ENCODE measurements around the gene FBXO28.

FBXO28 gene

DNA sequence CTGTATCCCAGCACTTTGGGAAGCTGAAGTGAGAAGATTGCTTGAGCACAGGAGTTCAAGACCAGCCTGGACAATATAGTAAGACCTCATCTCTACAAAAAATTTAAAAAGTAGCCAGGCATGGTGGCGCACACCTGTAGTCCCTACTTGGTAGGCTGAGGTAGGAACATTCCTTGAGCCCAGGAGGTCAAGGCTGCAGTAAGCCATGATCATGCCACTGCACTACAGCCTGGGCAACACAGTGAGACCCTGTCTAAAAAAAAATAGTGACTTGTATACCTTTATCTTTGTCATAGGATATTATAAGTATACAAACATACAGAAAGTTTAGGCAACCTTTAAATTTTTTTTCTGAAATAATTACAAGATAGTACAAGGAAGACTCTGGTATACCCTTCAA, 3.9 kb upstream of the FBXO28 start:
- H3K4me3 ChIP-seq (ENCODE audit: low read depth, low read length): no peak overlapping the region
- DNase-seq (ENCODE audit: low read depth): no peak
- TF ChIP-seq, protein P1, sequence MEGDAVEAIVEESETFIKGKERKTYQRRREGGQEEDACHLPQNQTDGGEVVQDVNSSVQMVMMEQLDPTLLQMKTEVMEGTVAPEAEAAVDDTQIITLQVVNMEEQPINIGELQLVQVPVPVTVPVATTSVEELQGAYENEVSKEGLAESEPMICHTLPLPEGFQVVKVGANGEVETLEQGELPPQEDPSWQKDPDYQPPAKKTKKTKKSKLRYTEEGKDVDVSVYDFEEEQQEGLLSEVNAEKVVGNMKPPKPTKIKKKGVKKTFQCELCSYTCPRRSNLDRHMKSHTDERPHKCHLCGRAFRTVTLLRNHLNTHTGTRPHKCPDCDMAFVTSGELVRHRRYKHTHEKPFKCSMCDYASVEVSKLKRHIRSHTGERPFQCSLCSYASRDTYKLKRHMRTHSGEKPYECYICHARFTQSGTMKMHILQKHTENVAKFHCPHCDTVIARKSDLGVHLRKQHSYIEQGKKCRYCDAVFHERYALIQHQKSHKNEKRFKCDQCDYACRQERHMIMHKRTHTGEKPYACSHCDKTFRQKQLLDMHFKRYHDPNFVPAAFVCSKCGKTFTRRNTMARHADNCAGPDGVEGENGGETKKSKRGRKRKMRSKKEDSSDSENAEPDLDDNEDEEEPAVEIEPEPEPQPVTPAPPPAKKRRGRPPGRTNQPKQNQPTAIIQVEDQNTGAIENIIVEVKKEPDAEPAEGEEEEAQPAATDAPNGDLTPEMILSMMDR (conservative IDR thresholded peaks at IDR 0.05; ENCODE audit: low read depth, low read length): no peak

DNA sequence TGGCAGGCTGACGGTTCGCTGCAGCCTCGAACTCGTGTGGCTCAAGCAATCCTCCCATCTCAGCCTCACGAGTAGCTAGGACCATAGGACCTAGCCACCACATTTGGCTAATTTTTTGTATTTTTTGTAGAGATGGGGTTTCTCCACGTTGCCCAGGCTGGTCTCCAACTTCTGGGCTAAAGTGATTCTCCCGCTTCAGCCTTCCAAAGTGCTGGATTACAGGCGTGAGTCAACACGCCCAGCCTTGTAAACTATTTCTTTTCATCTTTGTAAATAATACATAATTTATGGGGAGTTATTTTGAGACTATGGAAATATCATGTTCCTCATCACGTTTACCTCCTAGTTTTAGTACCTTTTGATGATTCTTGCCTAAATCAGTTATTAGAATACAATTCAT, 906 bp upstream of the FBXO28 start:
- no peak for DNase-seq (ENCODE audit: low read depth)
- H3K4me3 ChIP-seq (ENCODE audit: low read depth, low read length): no peak overlapping the region
- TF ChIP-seq, protein P1 (conservative IDR thresholded peaks at IDR 0.05; ENCODE audit: low read depth, low read length): no peak

DNA sequence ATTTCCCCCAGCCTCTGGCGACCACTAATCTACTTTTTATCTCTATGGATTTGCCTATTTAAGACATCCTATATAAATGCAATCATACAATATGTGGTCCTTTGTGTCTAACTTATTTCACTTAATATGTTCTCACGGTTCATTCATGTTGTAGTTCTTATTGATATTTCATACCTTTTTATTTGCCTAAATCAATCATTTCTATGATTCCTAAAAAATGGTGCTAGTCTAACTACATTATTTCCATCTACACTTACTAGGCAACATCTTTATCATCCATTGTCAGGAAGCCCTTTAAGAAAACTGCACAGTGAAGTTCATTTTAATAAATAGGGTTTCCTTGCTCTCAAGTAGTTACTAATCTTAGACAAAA, 380 bp upstream of the FBXO28 start:
- TF ChIP-seq, protein P1 (conservative IDR thresholded peaks at IDR 0.05; ENCODE audit: low read depth, low read length): no peak
- peak overlapping the region; percentile 96 for H3K4me3 ChIP-seq (ENCODE audit: low read depth, low read length)
- DNase-seq (ENCODE audit: low read depth): no peak

DNA sequence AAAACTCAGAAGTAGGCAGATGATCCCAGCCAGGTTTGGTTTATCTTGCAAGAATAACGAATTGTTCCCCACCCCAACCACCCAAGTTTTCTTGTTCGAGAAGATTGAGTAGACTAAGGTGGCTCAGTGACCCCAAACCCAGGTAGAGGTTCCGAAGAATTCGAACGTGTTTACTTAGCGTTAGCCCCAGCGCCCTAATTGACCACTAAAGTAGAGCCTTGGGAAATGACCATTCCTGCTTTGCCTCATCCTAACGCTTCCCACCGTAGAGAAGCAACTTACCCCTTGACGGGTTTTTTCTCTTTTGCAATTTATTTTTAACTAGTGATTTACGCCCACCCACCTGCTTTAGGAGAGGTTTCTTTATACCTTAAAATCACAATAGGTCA, 870 bp downstream of the FBXO28 start:
- peak; percentile 14 for DNase-seq (ENCODE audit: low read depth)
- TF ChIP-seq, protein P1 (conservative IDR thresholded peaks at IDR 0.05; ENCODE audit: low read depth, low read length): no peak
- H3K4me3 ChIP-seq (ENCODE audit: low read depth, low read length): peak overlapping the region; percentile 96

DNA sequence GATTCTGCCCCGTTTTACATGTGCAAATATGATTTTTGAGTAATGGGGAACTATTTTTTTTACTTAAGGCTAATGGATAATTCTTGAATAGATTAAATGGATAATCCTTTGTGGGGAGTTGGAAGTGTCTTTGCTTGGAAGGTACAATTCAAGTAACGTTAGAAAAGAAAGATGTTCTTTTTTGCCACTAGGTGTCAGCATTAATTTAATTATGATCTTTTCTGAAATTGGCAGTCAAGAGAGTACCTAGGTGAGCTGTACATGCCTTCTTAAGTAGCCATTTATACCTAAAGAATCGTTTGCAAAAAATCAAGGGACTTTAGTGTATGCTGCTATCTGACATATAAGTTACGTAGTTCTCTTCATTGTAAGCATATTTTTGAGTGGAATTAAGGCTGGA, 2.2 kb downstream of the FBXO28 start:
- peak; percentile 74 for DNase-seq (ENCODE audit: low read depth)

DNA sequence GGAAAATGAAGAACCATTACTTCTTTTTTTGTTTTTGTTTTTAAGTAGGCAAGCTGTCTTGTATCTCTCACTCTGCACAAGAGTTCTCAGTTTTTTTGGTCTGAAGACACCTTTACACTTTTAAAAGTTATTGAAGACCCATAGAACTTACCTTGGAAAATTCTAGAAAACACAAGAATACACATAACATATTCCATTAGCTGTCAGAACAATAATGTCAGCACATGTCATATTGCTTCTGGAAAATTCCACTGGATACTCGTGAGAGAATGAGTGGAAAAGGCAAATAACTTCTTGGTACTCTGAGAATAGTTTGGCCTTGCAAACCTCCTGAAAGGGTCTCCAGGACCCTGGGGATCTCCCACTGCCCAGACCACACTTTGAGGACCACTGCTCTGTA, 4.8 kb downstream of the FBXO28 start:
- TF ChIP-seq, protein P1 (conservative IDR thresholded peaks at IDR 0.05; ENCODE audit: low read depth, low read length): no peak
- DNase-seq (ENCODE audit: low read depth): no peak
- no peak overlapping the region for H3K4me3 ChIP-seq (ENCODE audit: low read depth, low read length)

More for the DNA sequence above, 2.2 kb downstream of the FBXO28 start:
- H3K4me3 ChIP-seq (ENCODE audit: low read depth, low read length): no peak overlapping the region
- TF ChIP-seq, protein P1 (conservative IDR thresholded peaks at IDR 0.05; ENCODE audit: low read depth, low read length): peak; percentile 34

DNA sequence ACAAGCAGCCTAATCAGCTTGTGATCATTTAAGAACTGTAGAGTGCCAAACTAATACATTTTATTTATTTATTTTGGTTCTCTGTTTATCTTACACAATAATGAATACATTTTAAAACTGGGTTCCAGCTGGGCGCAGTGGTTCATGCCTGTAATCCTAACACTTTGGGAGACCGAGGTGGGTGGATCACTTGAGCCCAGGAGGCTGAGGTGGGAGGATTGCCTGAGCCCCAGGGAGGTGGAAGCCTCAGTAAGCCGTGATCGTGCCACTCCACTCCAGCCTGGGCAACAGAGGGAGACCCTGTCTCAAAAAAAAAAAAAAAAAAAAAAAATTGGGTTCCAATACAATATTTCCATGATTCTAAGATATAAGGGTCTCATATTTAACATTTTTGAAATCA, 9.2 kb downstream of the FBXO28 start:
- H3K4me3 ChIP-seq (ENCODE audit: low read depth, low read length): no peak overlapping the region
- TF ChIP-seq, protein P1 (conservative IDR thresholded peaks at IDR 0.05; ENCODE audit: low read depth, low read length): no peak
- no peak for DNase-seq (ENCODE audit: low read depth)

All from choroid plexus epithelial cell (primary cell).